ENCODE measurements around the gene CCDC149. TPM values are rescaled to one million over a fixed set of nuclear protein-coding genes. Genes with fewer than 3 reads are reported as not detected.

Gene CCDC149
- total and polyA plus RNA-seq, 2 donors (not counting 1 experiment from before 2014, with no cell fraction given), result not detected

- DNase-seq (no peak), ATAC-seq (ENCODE audit: low read depth) (no peak)
- H3K9me3 ChIP-seq (ENCODE audit: control extremely low read depth in 1 of 3, control insufficient read depth in 2 of 3, insufficient read depth in 1 of 3, low read length in 2 of 3), result no peaks in the 10 kb centered on the region
- Mint-ChIP-seq H3K4me3 (no peak overlapping the region), H3K27me3 (peaks cover 5% of the 10 kb centered on the region), H3K4me1 (no peaks in the 10 kb centered on the region), H3K27ac (no peak overlapping the region), H3K9me3 (ENCODE audit: insufficient read depth) (no peaks in the 10 kb centered on the region)
- POLR2A ChIA-PET, result no interaction called here
- no peak overlapping the region for H3K27ac ChIP-seq (ENCODE audit: low read length in 2 of 2)
- no peaks in the 10 kb centered on the region for H4K20me1 ChIP-seq (ENCODE audit: control insufficient read depth, insufficient read depth, low read length, poor library complexity, severe bottlenecking)
- H2AFZ ChIP-seq (ENCODE audit: insufficient read depth, low read depth, low read length, poor library complexity, severe bottlenecking), result no peak overlapping the region
- H3K4me3 ChIP-seq (ENCODE audit: control extremely low read depth in 1 of 5, extremely low read depth in 1 of 5, insufficient read depth in 1 of 5, low read depth in 2 of 5, low read length in 4 of 5), result no peak overlapping the region
- no peaks in the 10 kb centered on the region for H3K79me2 ChIP-seq (ENCODE audit: control insufficient read depth, insufficient read depth, low read length)
- TF ChIP-seq CTCF (IDR thresholded peaks at IDR 0.05) (no peak), EZH2 (IDR thresholded peaks at IDR 0.05; ENCODE audit: borderline replicate concordance, insufficient read depth, low read depth, low read length, poor library complexity, severe bottlenecking) (no peak)
- H3K36me3 ChIP-seq (replicated peaks in 1 of 2; ENCODE audit: control extremely low read depth in 1 of 2, control insufficient read depth in 1 of 2, extremely low read depth in 1 of 2, insufficient read depth in 2 of 2, low read length in 1 of 2), result no peaks in the 10 kb centered on the region
- no peaks in the 10 kb centered on the region for H3K4me1 ChIP-seq (ENCODE audit: control insufficient read depth in 2 of 2, insufficient read depth in 2 of 2, low read length in 2 of 2)
- H3K4me2 ChIP-seq (replicated peaks; ENCODE audit: low read depth, low read length, poor library complexity, severe bottlenecking), result no peak overlapping the region
- H3K27me3 ChIP-seq (replicated peaks in 1 of 4; ENCODE audit: control extremely low read depth in 1 of 4, control insufficient read depth in 3 of 4, insufficient read depth in 4 of 4, low read length in 3 of 4), result no peaks in the 10 kb centered on the region
- intact Hi-C loops (cut with micrococcal nuclease), result no loop called here
- CTCF ChIA-PET, result no interaction called here
- no peak overlapping the region for H3K9ac ChIP-seq (ENCODE audit: low read length)
- WGBS (ENCODE audit: insufficient coverage), result 100% methylated on average over 2 of the region's 2 CpGs
These were observed 40.1 kb downstream of the CCDC149 start for GRCh38 chr4:24872720-24873119.

- no peaks in the 10 kb centered on the region for H3K27me3 ChIP-seq (replicated peaks in 1 of 4; ENCODE audit: control extremely low read depth in 1 of 4, control insufficient read depth in 3 of 4, insufficient read depth in 4 of 4, low read length in 3 of 4)
- no peaks in the 10 kb centered on the region for H3K4me1 ChIP-seq (ENCODE audit: control insufficient read depth in 2 of 2, insufficient read depth in 2 of 2, low read length in 2 of 2)
- DNase-seq, result no peak
- no peak overlapping the region for H3K4me3 ChIP-seq (ENCODE audit: control extremely low read depth in 1 of 5, extremely low read depth in 1 of 5, insufficient read depth in 1 of 5, low read depth in 2 of 5, low read length in 4 of 5)
- H4K20me1 ChIP-seq (ENCODE audit: control insufficient read depth, insufficient read depth, low read length, poor library complexity, severe bottlenecking), result no peaks in the 10 kb centered on the region
- no peak for ATAC-seq (ENCODE audit: low read depth)
- H3K4me2 ChIP-seq (replicated peaks; ENCODE audit: low read depth, low read length, poor library complexity, severe bottlenecking), result no peak overlapping the region
- no peaks in the 10 kb centered on the region for H3K36me3 ChIP-seq (replicated peaks in 1 of 2; ENCODE audit: control extremely low read depth in 1 of 2, control insufficient read depth in 1 of 2, extremely low read depth in 1 of 2, insufficient read depth in 2 of 2, low read length in 1 of 2)
- 100% methylated on average over 1 of the region's 3 CpGs for WGBS (ENCODE audit: insufficient coverage)
- no peaks in the 10 kb centered on the region for H3K79me2 ChIP-seq (ENCODE audit: control insufficient read depth, insufficient read depth, low read length)
- H3K27me3 Mint-ChIP-seq, result peaks cover 5% of the 10 kb centered on the region
- H3K4me1 Mint-ChIP-seq, result no peaks in the 10 kb centered on the region
- H3K9ac ChIP-seq (ENCODE audit: low read length), result no peak overlapping the region
- intact Hi-C loops (cut with micrococcal nuclease), result no loop called here
- H3K9me3 Mint-ChIP-seq (ENCODE audit: insufficient read depth), result no peaks in the 10 kb centered on the region
- ChIA-PET CTCF (no interaction called here), POLR2A (no interaction called here)
- H2AFZ ChIP-seq (ENCODE audit: insufficient read depth, low read depth, low read length, poor library complexity, severe bottlenecking), result no peak overlapping the region
- H3K9me3 ChIP-seq (ENCODE audit: control extremely low read depth in 1 of 3, control insufficient read depth in 2 of 3, insufficient read depth in 1 of 3, low read length in 2 of 3), result no peaks in the 10 kb centered on the region
- no peak overlapping the region for H3K27ac Mint-ChIP-seq
- H3K4me3 Mint-ChIP-seq, result no peak overlapping the region
- TF ChIP-seq CTCF (IDR thresholded peaks at IDR 0.05) (no peak), EZH2 (IDR thresholded peaks at IDR 0.05; ENCODE audit: borderline replicate concordance, insufficient read depth, low read depth, low read length, poor library complexity, severe bottlenecking) (no peak)
- H3K27ac ChIP-seq (ENCODE audit: low read length in 2 of 2), result no peak overlapping the region
These were observed 41.6 kb downstream of the CCDC149 start for GRCh38 chr4:24871210-24871609.
